Loucy (cell line): ENCODE measurements around the gene CYTH1.

Experiments used
- CTCF ChIP-seq: fragments of 200-600 bp; sonication (generic); conservative IDR thresholded peaks from 2 replicates; pipeline ENCODE4 v1.5.1; 2014; ENCODE audit warnings: mild to moderate bottlenecking, antibody characterized with exemption, low read length
- EZH2phosphoT487 ChIP-seq: fragments of 200-600 bp; IDR thresholded peaks from 2 replicates; pipeline ENCODE4 v1.6.1; 2018; ENCODE audit warnings: antibody characterized with exemption, mild to moderate bottlenecking, moderate library complexity, borderline replicate concordance

GRCh38 chr17:78709119-78709681 is 72.9 kb downstream of the CYTH1 start:
- TF ChIP-seq CTCF (no peak), EZH2phosphoT487 (no peak)
